Trophoblast cell (in vitro differentiated cells and primary cell): ENCODE data around the gene NR6A1.

Source experiments
- DNase-seq, 2 donors: peaks; one replicate each; pipeline ENCODE4 v3.0.0-alpha.2; 2016
- H2AFZ ChIP-seq: 2 replicates; pipeline ENCODE4 v1.6.1; 2013; ENCODE audit warnings: low read length, moderate library complexity, mild to moderate bottlenecking; ENCODE audit not compliant: insufficient read depth, poor library complexity
- H2AK5ac ChIP-seq: 2 replicates; pipeline ENCODE4 v1.6.1; 2013; ENCODE audit warnings: mild to moderate bottlenecking, low read length
- H2BK120ac ChIP-seq: 2 replicates; pipeline ENCODE4 v1.6.1; 2013; ENCODE audit warnings: low read length, mild to moderate bottlenecking, moderate library complexity; ENCODE audit not compliant: insufficient read depth, poor library complexity
- H2BK12ac ChIP-seq: 2 replicates; pipeline ENCODE4 v1.6.1; 2013; ENCODE audit warnings: mild to moderate bottlenecking, low read length, moderate library complexity
- H2BK5ac ChIP-seq: 2 replicates; pipeline ENCODE4 v1.6.1; 2013; ENCODE audit warnings: low read length, low read depth, moderate library complexity, mild to moderate bottlenecking; ENCODE audit not compliant: poor library complexity
- H3K14ac ChIP-seq: 2 replicates; pipeline ENCODE4 v1.6.1; 2013; ENCODE audit warnings: mild to moderate bottlenecking, low read length
- H3K18ac ChIP-seq: 2 replicates; pipeline ENCODE4 v1.6.1; 2013; ENCODE audit warnings: mild to moderate bottlenecking, low read length
- H3K23ac ChIP-seq: 2 replicates; pipeline ENCODE4 v1.6.1; 2013; ENCODE audit warnings: low read length
- H3K27ac ChIP-seq: 2 replicates; pipeline ENCODE4 v1.5.1; 2013; ENCODE audit warnings: low read depth, mild to moderate bottlenecking, inconsistent platforms, low read length, moderate library complexity
- H3K27me3 ChIP-seq: 2 replicates; pipeline ENCODE4 v1.6.1; 2013; ENCODE audit warnings: inconsistent platforms, mild to moderate bottlenecking, low read length, moderate library complexity; ENCODE audit not compliant: insufficient read depth
- H3K36me3 ChIP-seq, 2 experiments: 1 replicate in 1 of 2; 2 replicates in 1 of 2; pipeline ENCODE4 v1.6.1; 2013; ENCODE audit warnings: low read length in 2 of 2, mild to moderate bottlenecking in 2 of 2, moderate library complexity in 1 of 2; ENCODE audit not compliant: insufficient read depth in 2 of 2, control insufficient read depth in 1 of 2
- H3K4ac ChIP-seq: 2 replicates; pipeline ENCODE4 v1.6.1; 2013; ENCODE audit warnings: low read depth, mild to moderate bottlenecking, low read length, moderate library complexity
- H3K4me1 ChIP-seq, 2 experiments: 1 replicate in 1 of 2; 2 replicates in 1 of 2; pipeline ENCODE4 v1.6.1; 2013; ENCODE audit warnings: low read length in 2 of 2, mild to moderate bottlenecking in 2 of 2, moderate library complexity in 1 of 2; ENCODE audit not compliant: insufficient read depth in 2 of 2, control insufficient read depth in 1 of 2
- H3K4me2 ChIP-seq: 2 replicates; pipeline ENCODE4 v1.6.1; 2013; ENCODE audit warnings: inconsistent platforms, mild to moderate bottlenecking, low read length, moderate library complexity
- H3K4me3 ChIP-seq: 2 replicates; pipeline ENCODE4 v1.5.1; 2013; ENCODE audit warnings: mild to moderate bottlenecking, low read depth, low read length, inconsistent platforms
- H3K79me1 ChIP-seq: one replicate; pipeline ENCODE4 v1.6.1; 2013; ENCODE audit warnings: low read length
- H3K79me2 ChIP-seq: 2 replicates; pipeline ENCODE4 v1.6.1; 2013; ENCODE audit warnings: low read length, mild to moderate bottlenecking; ENCODE audit not compliant: control insufficient read depth, insufficient read depth, poor library complexity
- H3K9ac ChIP-seq: 2 replicates; pipeline ENCODE4 v1.6.1; 2013; ENCODE audit warnings: mild to moderate bottlenecking, low read length
- H3K9me3 ChIP-seq: 2 replicates; pipeline ENCODE4 v1.6.1; 2013; ENCODE audit warnings: low read depth, mild to moderate bottlenecking, control low read depth, inconsistent platforms, low read length; ENCODE audit not compliant: insufficient read depth
- H4K12ac ChIP-seq: 2 replicates; pipeline ENCODE4 v1.6.1; 2013; ENCODE audit warnings: low read depth, mild to moderate bottlenecking, low read length, moderate library complexity
- H4K8ac ChIP-seq: 2 replicates; pipeline ENCODE4 v1.6.1; 2013; ENCODE audit warnings: low read depth, mild to moderate bottlenecking, low read length, moderate library complexity
- H4K91ac ChIP-seq: one replicate; pipeline ENCODE4 v1.6.1; 2013; ENCODE audit warnings: low read depth, mild to moderate bottlenecking, low read length, moderate library complexity
- WGBS: extraction: QIAGEN DNeasy Blood & Tissue Kit; methylation state at CpG from one replicate; pipeline ENCODE4 v1.1.7; 2013; ENCODE audit warnings: missing lambda C conversion rate; ENCODE audit not compliant: insufficient read length, insufficient coverage; ENCODE audit errors: extremely low coverage; 5-methylcytosine and 5-hydroxymethylcytosine counted together

Gene NR6A1

GRCh38 chr9:124553738-124554137 is 217.4 kb downstream of the NR6A1 start:
- Histone ChIP-seq H3K4ac (no peak overlapping the region), H3K4me2 (no peak overlapping the region), H2BK5ac (no peak overlapping the region), H3K23ac (no peak overlapping the region), H3K9ac (no peak overlapping the region), H3K14ac (no peak overlapping the region), H3K27ac (no peak overlapping the region), H3K27me3 (no peaks in the 10 kb centered on the region), H2AFZ (no peak overlapping the region), H3K36me3 (peaks cover 0 to 2% of the 10 kb centered on the region in 2 experiments), H3K9me3 (no peaks in the 10 kb centered on the region), H3K4me3 (no peak overlapping the region), H2AK5ac (no peak overlapping the region), H3K79me2 (no peaks in the 10 kb centered on the region), H3K18ac (no peak overlapping the region), H3K79me1 (no peaks in the 10 kb centered on the region), H3K4me1 (peaks cover 2 to 7% of the 10 kb centered on the region in 2 experiments), H2BK120ac (no peak overlapping the region), H4K91ac (no peak overlapping the region), H4K12ac (no peak overlapping the region), H4K8ac (no peak overlapping the region), H2BK12ac (no peak overlapping the region)
- DNase-seq, result peak; percentile 60 to 73
- WGBS, result no CpG with 5 or more reads among the region's 3 CpGs

- DNase-seq, result no peak
- peaks cover 0 to 2% of the 10 kb centered on the region in 2 experiments for H3K36me3 ChIP-seq
- WGBS, result no CpG with 5 or more reads among the region's 2 CpGs
- H3K27me3 ChIP-seq, result no peaks in the 10 kb centered on the region
- H3K4me3 ChIP-seq, result no peak overlapping the region
- H4K91ac ChIP-seq, result no peak overlapping the region
- no peak overlapping the region for H2BK120ac ChIP-seq
- no peak overlapping the region for H2BK5ac ChIP-seq
- H3K14ac ChIP-seq, result no peak overlapping the region
- H3K4me2 ChIP-seq, result no peak overlapping the region
- no peak overlapping the region for H3K4ac ChIP-seq
- H3K79me1 ChIP-seq, result no peaks in the 10 kb centered on the region
- H3K9ac ChIP-seq, result no peak overlapping the region
- H2AK5ac ChIP-seq, result no peak overlapping the region
- H2BK12ac ChIP-seq, result no peak overlapping the region
- H4K12ac ChIP-seq, result no peak overlapping the region
- H3K27ac ChIP-seq, result peak overlapping the region; percentile 3
- H4K8ac ChIP-seq, result no peak overlapping the region
- no peak overlapping the region for H3K18ac ChIP-seq
- H2AFZ ChIP-seq, result no peak overlapping the region
- H3K79me2 ChIP-seq, result no peaks in the 10 kb centered on the region
- no peak overlapping the region for H3K23ac ChIP-seq
- peaks cover 2 to 7% of the 10 kb centered on the region in 2 experiments for H3K4me1 ChIP-seq
- H3K9me3 ChIP-seq, result no peaks in the 10 kb centered on the region
Observed at GRCh38 chr9:124552273-124552605, 218.9 kb downstream of the NR6A1 start.

GRCh38 chr9:124551472-124552272 is 219.4 kb downstream of the NR6A1 start:
- Histone ChIP-seq H2AFZ (no peak overlapping the region), H4K91ac (no peak overlapping the region), H4K12ac (no peak overlapping the region), H3K14ac (no peak overlapping the region), H3K9ac (no peak overlapping the region), H2AK5ac (no peak overlapping the region), H4K8ac (no peak overlapping the region), H3K18ac (no peak overlapping the region), H3K4me2 (no peak overlapping the region), H3K4me1 (peaks cover 2 to 7% of the 10 kb centered on the region in 2 experiments), H3K79me2 (no peaks in the 10 kb centered on the region), H3K27ac (peak overlapping the region; percentile 3), H3K27me3 (no peaks in the 10 kb centered on the region), H3K4me3 (no peak overlapping the region), H2BK5ac (no peak overlapping the region), H2BK12ac (no peak overlapping the region), H3K36me3 (peaks cover 0 to 2% of the 10 kb centered on the region in 2 experiments), H3K79me1 (no peaks in the 10 kb centered on the region), H2BK120ac (no peak overlapping the region), H3K23ac (no peak overlapping the region), H3K9me3 (no peaks in the 10 kb centered on the region), H3K4ac (no peak overlapping the region)
- WGBS, result no CpG with 5 or more reads among the region's 4 CpGs
- peak; percentile 33 to 73 for DNase-seq

- Histone ChIP-seq H3K4me2 (no peak overlapping the region), H3K4ac (no peak overlapping the region), H3K23ac (no peak overlapping the region), H4K12ac (no peak overlapping the region), H4K8ac (no peak overlapping the region), H3K9ac (no peak overlapping the region), H3K4me1 (peaks cover 2 to 7% of the 10 kb centered on the region in 2 experiments), H3K9me3 (no peaks in the 10 kb centered on the region), H3K27me3 (no peaks in the 10 kb centered on the region), H2BK12ac (no peak overlapping the region), H3K14ac (no peak overlapping the region), H3K36me3 (peaks cover 0 to 2% of the 10 kb centered on the region in 2 experiments), H3K27ac (no peak overlapping the region), H2AFZ (no peak overlapping the region), H3K79me1 (no peaks in the 10 kb centered on the region), H3K18ac (no peak overlapping the region), H2BK5ac (no peak overlapping the region), H4K91ac (no peak overlapping the region), H2BK120ac (no peak overlapping the region), H3K79me2 (no peaks in the 10 kb centered on the region), H3K4me3 (no peak overlapping the region), H2AK5ac (no peak overlapping the region)
- no peak for DNase-seq
- no CpG with 5 or more reads among the region's 2 CpGs for WGBS
Observed at GRCh38 chr9:124550072-124550471, 221.0 kb downstream of the NR6A1 start.
